Heart right ventricle (tissue), 16 donors: ENCODE measurements around the gene NOX3. TPM values are rescaled to one million over a fixed set of nuclear protein-coding genes. Genes with fewer than 3 reads are reported as not detected.

ENCODE experiments used
- ATAC-seq, 8 donors: fragments of 200-7000 bp; cut with Tn5 transposase; one replicate each; pipeline ENCODE4 v1.9.1; 2020; ENCODE audit warnings: mild to moderate bottlenecking in 8 of 8, moderate library complexity in 8 of 8, moderate number of reproducible peaks in 1 of 8
- DNase-seq, 2 donors: peaks; one replicate each; pipeline ENCODE4 v3.0.0-alpha.2; 2020
- H3K27ac ChIP-seq, 10 donors: fragments of 200-600 bp; sonication (generic) in 2 of 10; one replicate each; pipeline versions ENCODE4 v1.5.0 to v1.8.0; 2020 to 2022; ENCODE audit warnings: mild to moderate bottlenecking in 3 of 10
- H3K27me3 ChIP-seq, 7 donors: fragments of 200-600 bp; one replicate each; pipeline ENCODE4 v1.8.0; 2021 to 2022; ENCODE audit warnings: mild to moderate bottlenecking in 2 of 7
- H3K36me3 ChIP-seq, 9 donors: fragments of 200-600 bp; sonication (generic) in 1 of 9; one replicate each; pipeline versions ENCODE4 v1.5.0 to v1.8.0; 2020 to 2022; ENCODE audit warnings: mild to moderate bottlenecking in 2 of 9
- H3K4me1 ChIP-seq, 9 donors: fragments of 200-600 bp; sonication (generic) in 1 of 9; one replicate each; pipeline versions ENCODE4 v1.5.0 to v1.8.0; 2020 to 2022; ENCODE audit warnings: mild to moderate bottlenecking in 4 of 9
- H3K4me3 ChIP-seq, 10 donors: fragments of 200-600 bp; sonication (generic) in 2 of 10; one replicate each; pipeline versions ENCODE4 v1.5.0 to v1.8.0; 2020 to 2022; ENCODE audit warnings: mild to moderate bottlenecking in 7 of 10, moderate library complexity in 2 of 10
- H3K9me3 ChIP-seq, 11 donors: fragments of 200-600 bp in 10 of 11; sonication (generic) in 2 of 11; one replicate each; pipeline versions ENCODE4 v1.5.0 to v1.8.0; 2013 to 2022; ENCODE audit warnings: mild to moderate bottlenecking in 2 of 11, control low read depth in 1 of 11, moderate library complexity in 1 of 11
- CTCF ChIP-seq, 9 donors: fragments of 200-600 bp; sonication (generic) in 2 of 9; IDR thresholded peaks; one replicate each; pipeline versions ENCODE4 v1.5.0 to v1.8.0; 2021 to 2022; ENCODE audit warnings: antibody characterized with exemption in 9 of 9, mild to moderate bottlenecking in 5 of 9, moderate library complexity in 1 of 9
- WGBS, 2 donors: extraction: QIAGEN DNeasy Blood & Tissue Kit; methylation state at CpG; one replicate each; pipeline ENCODE4 v1.1.7; 2013; ENCODE audit warnings: inconsistent platforms in 1 of 2; 5-methylcytosine and 5-hydroxymethylcytosine counted together
- intact Hi-C, 10 donors: fragments of 100-400 bp; cut with DNase I; formaldehyde crosslinking; loops; one replicate each; pipeline versions ENCODE4 v1.11.1 to v1.14.2; 2022
- polyA plus RNA-seq, 2 donors: library from polyadenylated mRNA; stranded (reverse); fragments of 200-250 nt; gene quantifications; one replicate each; pipeline ENCODE4 v1.2.3, GENCODE V29; 2013
- total RNA-seq, 10 donors: library from RNA; stranded (reverse); fragmentation: NEBNext Ultra II Directional in 3 of 10; extraction: Animal tissue kit (Norgen Biotek cat#: 25700) in 3 of 10; gene quantifications; one replicate each; pipeline versions ENCODE4 v1.2.1 to v1.2.4, GENCODE V29; 2021 to 2023
- donor health status: Arrhythmogenic right ventricular cardiomyopathy.
- donor health status: ischemic (EF 13 %, LVEDD 7.1; RV severe dilation, severe dysfunction).
- donor health status: healthy with polysubstance abuse.
- donor health status: DM: no; HTN: yes; CAD: no.
- donor health status: DM: no; HTN: no; CAD: no.
- donor health status: ischemic (EF 25% LVEDD 6.9; RV normal size, moderate dysfunction).
- donor health status: ischemic (EF 25% LVEDD 5.7; RV mildly dilated, moderate dysfunction).
- donor health status: healthy.
- donor health status: DM: yes; HTN: yes; CAD: no.
- donor health status: Ischemic cardiomyopathy.
- donor health status: ischemic (EF 35%, LVEDD 5.7; RV mildly dilated, moderate dysfunction).
- donor health status: nonischemic (EF 11% LVEDD 7.7; RV severe dilation, severe dysfunction).
- donor health status: DM: yes; HTN: yes; CAD: no.
- donor health status: PGD.
- donor health status: ischemic (EF 29% LVEDD 5.4; RV normal size, mild dysfunction).
- donor health status: nonischemic (EF 23%, LVEDD 6.1; RV moderate dilation, normal function).

The NOX3 gene
- total and polyA plus RNA-seq, 12 donors, result not detected

DNA sequence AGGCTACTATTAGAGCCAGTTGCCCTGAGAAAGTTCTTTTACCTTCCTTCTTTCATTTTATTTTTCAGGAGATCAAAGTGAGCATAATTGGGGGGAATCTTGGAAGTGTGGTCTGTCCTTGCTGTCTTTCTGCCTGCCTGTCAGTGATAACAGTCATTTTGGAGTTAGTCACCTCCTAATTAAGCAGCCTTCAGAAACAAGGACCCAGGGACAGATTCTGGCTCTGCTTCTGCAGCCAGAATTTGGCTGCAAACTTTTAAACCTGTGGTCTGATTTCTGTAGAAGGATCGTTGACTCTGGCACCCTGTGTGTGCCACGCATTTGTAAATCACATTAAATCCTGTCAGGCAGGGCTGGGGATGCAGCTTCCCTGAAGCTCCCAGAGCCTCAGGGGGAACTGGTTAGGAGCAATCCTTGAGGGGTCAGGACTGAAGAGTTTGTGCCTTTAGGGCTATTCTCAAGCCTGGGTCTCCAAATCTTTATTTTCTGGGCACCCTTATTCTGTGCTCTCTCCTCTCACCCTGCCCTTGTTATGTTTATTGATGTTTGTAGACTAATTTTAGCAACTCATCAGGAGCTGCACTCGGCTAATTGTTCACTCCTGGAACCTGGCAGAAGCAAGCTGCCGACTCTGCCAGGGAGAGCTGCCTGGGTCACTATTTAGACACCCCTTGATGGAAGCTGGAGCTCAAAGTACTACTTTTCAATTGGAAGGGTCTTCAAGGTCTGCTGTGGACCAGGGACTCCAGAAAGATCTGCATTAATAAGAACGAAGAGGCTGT lies 6.8 kb downstream of the NOX3 start:
- Histone ChIP-seq H3K27ac (no peak overlapping the region), H3K4me1 (peaks cover 0 to 14% (median 9%) of the 10 kb centered on the region in 9 donors), H3K27me3 (peaks cover 0 to 23% (median 3%) of the 10 kb centered on the region in 7 donors), H3K36me3 (no peaks in the 10 kb centered on the region), H3K4me3 (no peak overlapping the region), H3K9me3 (no peaks in the 10 kb centered on the region)
- no peak for DNase-seq
- intact Hi-C loops, result no loop called here
- 23 to 25% methylated on average over 5 of the region's 5 CpGs for WGBS, 2 donors
- TF ChIP-seq CTCF (IDR thresholded peaks at IDR 0.05), result no peak
- ATAC-seq, result peak in 1 of 8 donors; percentile 48

GRCh38 chr6:155447949-155448348 lies 7.7 kb downstream of the NOX3 start:
- intact Hi-C loops, result no loop called here
- no peak for ATAC-seq
- H3K36me3 ChIP-seq, result no peaks in the 10 kb centered on the region
- peaks cover 0 to 23% (median 3%) of the 10 kb centered on the region in 7 donors for H3K27me3 ChIP-seq
- H3K27ac ChIP-seq, result no peak overlapping the region
- DNase-seq, result no peak
- no peaks in the 10 kb centered on the region for H3K9me3 ChIP-seq
- peaks cover 0 to 14% (median 9%) of the 10 kb centered on the region in 9 donors for H3K4me1 ChIP-seq
- no peak overlapping the region for H3K4me3 ChIP-seq
- TF ChIP-seq CTCF (IDR thresholded peaks at IDR 0.05), result no peak

GRCh38 chr6:155444952-155445903 lies 10.4 kb downstream of the NOX3 start:
- Histone ChIP-seq H3K4me3 (no peak overlapping the region), H3K27me3 (peaks cover 0 to 7% (median under 1%) of the 10 kb centered on the region in 7 donors), H3K9me3 (no peaks in the 10 kb centered on the region), H3K4me1 (peaks cover 0 to 14% (median 9%) of the 10 kb centered on the region in 9 donors), H3K36me3 (no peaks in the 10 kb centered on the region), H3K27ac (no peak overlapping the region)
- DNase-seq, result no peak
- intact Hi-C loops, result no loop called here
- 69 to 70% methylated on average over 9 of the region's 9 CpGs for WGBS, 2 donors
- no peak for ATAC-seq
- TF ChIP-seq CTCF (IDR thresholded peaks at IDR 0.05), result no peak

- 83 to 84% methylated on average over 9 of the region's 9 CpGs for WGBS, 2 donors
- ATAC-seq, result no peak
- H3K4me1 ChIP-seq, result peaks cover 0 to 7% (median 6%) of the 10 kb centered on the region in 9 donors
- DNase-seq, result no peak
- peaks cover 0 to 7% (median 0%) of the 10 kb centered on the region in 7 donors for H3K27me3 ChIP-seq
- no peak overlapping the region for H3K27ac ChIP-seq
- H3K9me3 ChIP-seq, result no peaks in the 10 kb centered on the region
- H3K36me3 ChIP-seq, result no peaks in the 10 kb centered on the region
- H3K4me3 ChIP-seq, result no peak overlapping the region
- intact Hi-C loops, result no loop called here
- no peak for TF ChIP-seq CTCF (IDR thresholded peaks at IDR 0.05)
Observed at GRCh38 chr6:155444120-155444917, 11.3 kb downstream of the NOX3 start.
